Fibroblast of pulmonary artery (primary cell): Measurements from ENCODE around the gene PTPRZ1.
A peak's percentile ranks its signal among the peaks of the same experiment; 100 is the strongest.

Source experiments
- DNase-seq: peaks from one replicate; pipeline ENCODE4 v3.0.0-alpha.2; 2010; ENCODE audit warnings: low read depth
- H3K4me3 ChIP-seq: replicated peaks from 2 replicates; pipeline ENCODE4 v1.5.1; 2011; ENCODE audit warnings: low read depth, mild to moderate bottlenecking, control low read depth, low read length, moderate library complexity
- TF ChIP-seq, protein P1 (sequence below): IDR thresholded peaks from 2 replicates; pipeline ENCODE4 v1.5.1; 2011; ENCODE audit warnings: mild to moderate bottlenecking, control low read depth, low read length, inconsistent platforms; ENCODE audit errors: missing control alignments

PTPRZ1 gene

DNA sequence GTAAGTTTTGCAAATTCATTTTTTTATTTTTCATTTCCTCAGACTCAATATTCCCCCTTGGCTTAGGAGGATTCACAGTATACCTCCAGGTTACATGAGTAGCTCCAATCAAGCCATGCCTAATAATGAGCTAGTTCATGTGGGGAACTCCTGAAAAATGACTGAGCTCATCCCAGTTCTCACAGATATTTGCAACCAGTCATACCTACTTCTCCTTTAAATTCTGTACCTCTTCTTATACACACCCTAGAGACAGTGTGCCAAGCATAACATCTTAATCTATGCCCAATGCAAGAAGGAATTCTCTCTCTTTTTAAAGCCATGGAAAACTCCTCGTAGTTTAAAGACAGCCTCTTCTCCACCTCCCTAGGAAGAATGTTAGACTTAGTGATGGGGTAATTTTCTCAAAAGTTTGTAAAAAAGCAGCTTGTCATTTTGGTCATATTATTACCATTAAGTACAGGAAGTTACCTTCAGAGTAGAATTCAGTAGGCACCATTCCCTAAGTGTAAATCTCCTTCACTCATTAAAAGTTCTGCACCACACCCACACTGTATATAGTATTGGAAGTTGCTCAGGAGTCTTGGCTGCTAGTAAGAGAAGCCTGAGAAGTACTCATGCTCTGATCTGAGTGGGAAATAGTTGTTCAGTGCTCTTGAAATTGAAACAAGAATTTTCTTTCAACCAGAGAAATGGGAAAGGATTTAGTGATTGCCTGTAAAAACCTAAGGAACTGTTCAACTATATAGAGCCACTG lies 72.7 kb downstream of the PTPRZ1 start:
- no peak overlapping the region for H3K4me3 ChIP-seq
- TF ChIP-seq, protein P1, sequence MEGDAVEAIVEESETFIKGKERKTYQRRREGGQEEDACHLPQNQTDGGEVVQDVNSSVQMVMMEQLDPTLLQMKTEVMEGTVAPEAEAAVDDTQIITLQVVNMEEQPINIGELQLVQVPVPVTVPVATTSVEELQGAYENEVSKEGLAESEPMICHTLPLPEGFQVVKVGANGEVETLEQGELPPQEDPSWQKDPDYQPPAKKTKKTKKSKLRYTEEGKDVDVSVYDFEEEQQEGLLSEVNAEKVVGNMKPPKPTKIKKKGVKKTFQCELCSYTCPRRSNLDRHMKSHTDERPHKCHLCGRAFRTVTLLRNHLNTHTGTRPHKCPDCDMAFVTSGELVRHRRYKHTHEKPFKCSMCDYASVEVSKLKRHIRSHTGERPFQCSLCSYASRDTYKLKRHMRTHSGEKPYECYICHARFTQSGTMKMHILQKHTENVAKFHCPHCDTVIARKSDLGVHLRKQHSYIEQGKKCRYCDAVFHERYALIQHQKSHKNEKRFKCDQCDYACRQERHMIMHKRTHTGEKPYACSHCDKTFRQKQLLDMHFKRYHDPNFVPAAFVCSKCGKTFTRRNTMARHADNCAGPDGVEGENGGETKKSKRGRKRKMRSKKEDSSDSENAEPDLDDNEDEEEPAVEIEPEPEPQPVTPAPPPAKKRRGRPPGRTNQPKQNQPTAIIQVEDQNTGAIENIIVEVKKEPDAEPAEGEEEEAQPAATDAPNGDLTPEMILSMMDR = no peak
- DNase-seq = peak; percentile 13

DNA sequence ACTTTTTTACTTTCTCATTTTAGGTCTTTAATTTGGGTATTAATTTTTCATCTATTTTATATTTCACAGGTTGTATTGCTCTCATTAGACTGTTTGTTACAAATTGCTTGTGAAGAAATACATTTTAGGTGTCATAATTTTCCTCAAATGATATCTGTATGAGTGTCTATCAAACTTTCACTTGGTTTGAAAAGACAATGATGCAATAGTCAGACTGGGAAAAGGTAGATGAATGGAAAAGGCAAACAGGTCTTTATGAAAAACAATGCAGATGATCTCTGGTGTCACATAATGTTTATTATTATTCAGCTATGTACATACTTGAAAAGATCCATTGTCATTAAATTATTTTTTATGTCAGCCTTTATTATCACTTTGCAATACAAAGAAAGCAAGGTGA lies 80.2 kb downstream of the PTPRZ1 start:
- DNase-seq = no peak
- TF ChIP-seq, protein P1 = no peak
- no peak overlapping the region for H3K4me3 ChIP-seq

DNA sequence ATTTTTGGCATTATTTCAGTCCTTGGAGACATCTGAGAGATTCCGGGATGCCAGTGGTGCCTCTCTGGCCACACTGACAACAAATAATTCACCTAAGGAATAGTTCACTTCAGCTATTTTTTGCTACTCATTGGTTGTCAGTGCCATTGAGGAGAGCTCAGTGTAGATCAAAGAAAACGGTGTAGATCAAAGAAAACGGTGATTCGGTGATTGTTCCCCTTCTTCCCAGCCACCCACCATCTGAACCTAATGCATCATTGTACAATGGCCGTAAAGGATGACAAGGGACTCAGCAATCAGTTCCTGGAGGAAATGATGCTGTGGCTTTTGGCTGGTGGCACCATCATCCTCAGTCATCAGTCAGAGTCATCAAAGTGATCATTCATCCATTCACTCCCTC lies 80.6 kb downstream of the PTPRZ1 start:
- no peak overlapping the region for H3K4me3 ChIP-seq
- TF ChIP-seq, protein P1 = no peak
- no peak for DNase-seq

DNA sequence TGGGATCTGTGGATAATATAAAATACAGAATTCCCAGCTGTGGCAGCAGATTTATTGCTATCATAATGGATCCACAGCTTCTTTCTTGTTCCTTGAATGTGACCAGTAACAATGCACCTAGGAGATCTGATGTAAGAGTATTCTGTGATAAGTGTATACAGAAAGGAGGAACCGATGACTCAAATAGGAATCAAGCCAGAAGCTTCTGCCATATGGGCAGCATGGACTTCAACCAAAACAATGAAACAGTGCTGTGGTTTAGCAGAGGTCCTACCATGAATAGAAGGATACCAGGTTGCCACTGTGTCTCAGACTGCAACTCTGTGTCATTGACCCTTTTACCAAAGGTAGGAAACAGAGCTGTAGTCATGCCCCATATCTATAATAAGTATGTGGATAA lies 81.8 kb downstream of the PTPRZ1 start:
- H3K4me3 ChIP-seq = no peak overlapping the region
- DNase-seq = peak; percentile 70
- TF ChIP-seq, protein P1 = no peak

DNA sequence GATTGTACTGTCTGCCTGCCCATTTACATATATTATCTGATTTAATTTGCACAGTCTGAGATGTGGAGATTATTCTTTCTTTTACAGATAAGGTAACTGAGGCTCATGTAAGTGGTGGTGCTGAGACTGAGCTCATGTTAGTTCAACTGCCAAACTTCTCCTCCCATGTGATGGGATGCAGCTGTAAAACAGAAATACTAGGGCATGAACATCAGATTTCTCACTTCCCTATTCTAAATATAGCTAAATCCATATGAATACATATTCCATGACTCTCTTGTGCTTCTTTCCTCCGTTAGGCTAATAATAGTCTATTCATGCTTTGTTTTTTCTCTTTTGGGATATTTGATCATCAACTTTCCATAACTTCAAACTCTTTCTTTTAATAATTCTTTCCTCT lies 84.7 kb downstream of the PTPRZ1 start:
- TF ChIP-seq, protein P1 = no peak
- H3K4me3 ChIP-seq = no peak overlapping the region
- no peak for DNase-seq

DNA sequence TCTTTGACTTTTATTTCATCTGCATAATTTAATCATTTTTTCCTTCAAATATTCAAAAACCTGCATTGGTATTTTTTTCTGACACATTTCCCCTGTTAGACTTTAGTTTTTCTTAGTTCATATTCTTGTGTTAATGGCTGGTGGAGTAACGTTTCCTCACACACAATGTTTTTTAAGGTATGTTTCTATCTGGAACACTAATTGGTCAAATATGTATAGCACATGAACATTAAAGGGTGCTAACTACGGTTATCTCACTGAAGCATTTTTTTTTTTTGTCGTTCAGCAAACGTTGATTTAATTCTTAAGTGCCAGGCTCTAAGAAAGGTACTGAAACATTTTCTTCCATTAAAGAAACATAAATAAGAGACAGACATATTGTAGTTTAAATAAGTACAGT lies 87.7 kb downstream of the PTPRZ1 start:
- TF ChIP-seq, protein P1 = no peak
- H3K4me3 ChIP-seq = no peak overlapping the region
- DNase-seq = no peak
